H1 (cell line): ENCODE measurements around the gene CHFR. TPM values are rescaled to one million over a fixed set of nuclear protein-coding genes. Genes with fewer than 3 reads are reported as not detected.

Experiments used
- CTCF ChIA-PET: fragments of 300-600 bp; sonication (Branson Sonifier 250); formaldehyde crosslinking; loops from one replicate; lab custom pipeline; 2021; ENCODE audit not compliant: partially characterized antibody; lab: Charles Lee
- POLR2A ChIA-PET: fragments of 300-600 bp; sonication (Branson Sonifier 250); formaldehyde crosslinking; loops from one replicate; lab custom pipeline; 2021; ENCODE audit warnings: inconsistent platforms; ENCODE audit not compliant: partially characterized antibody; lab: Charles Lee
- DNase-seq, 2 experiments: peaks; one replicate each; pipeline versions ENCODE4 v3.0.0 to v3.0.0-alpha.2; 2010 to 2022; ENCODE audit warnings: low spot score in 2 of 2, low read depth in 1 of 2, mixed read lengths in 1 of 2
- FAIRE-seq: peaks from 2 replicates; lab custom pipeline; 2011; peaks lifted over from hg19 to GRCh38; lab: Jason Lieb, UNC
- H2AFZ ChIP-seq: 2 replicates; pipeline ENCODE4 v1.8.1; 2012; ENCODE audit warnings: low read length, inconsistent platforms
- H2AK5ac ChIP-seq: 2 replicates; pipeline ENCODE4 v1.6.1; 2013; ENCODE audit warnings: low read depth, low read length
- H2BK120ac ChIP-seq: replicated peaks from 2 replicates; pipeline ENCODE3; 2013; ENCODE audit warnings: low read depth, low read length, inconsistent platforms
- H2BK12ac ChIP-seq: 2 replicates; pipeline ENCODE4 v1.6.1; 2013; ENCODE audit warnings: low read depth, low read length
- H2BK15ac ChIP-seq: 2 replicates; pipeline ENCODE4 v1.6.1; 2013; ENCODE audit warnings: low read length
- H2BK20ac ChIP-seq: 2 replicates; pipeline ENCODE4 v1.6.1; 2013; ENCODE audit warnings: low read length
- H2BK5ac ChIP-seq: 2 replicates; pipeline ENCODE4 v1.6.1; 2013; ENCODE audit warnings: low read depth, low read length
- H3K14ac ChIP-seq: 2 replicates; pipeline ENCODE4 v1.6.1; 2013; ENCODE audit warnings: inconsistent platforms; ENCODE audit not compliant: insufficient read length
- H3K18ac ChIP-seq: 2 replicates; pipeline ENCODE4 v1.6.1; 2013; ENCODE audit warnings: low read length; ENCODE audit errors: extremely low read depth
- H3K23ac ChIP-seq: 2 replicates; pipeline ENCODE4 v1.6.1; 2013; ENCODE audit warnings: inconsistent platforms; ENCODE audit not compliant: insufficient read length
- H3K23me2 ChIP-seq: 2 replicates; pipeline ENCODE4 v1.6.1; 2013; ENCODE audit warnings: low read depth, low read length
- H3K27ac ChIP-seq: 2 replicates; pipeline ENCODE4 v1.6.1; 2011; ENCODE audit warnings: low read depth, low read length, inconsistent platforms
- H3K27me3 ChIP-seq, 4 experiments: replicated peaks in 1 of 4; 1 replicate in 1 of 4; 2 replicates in 3 of 4; pipeline versions ENCODE4 v1.6.1 to v1.8.1; 2011 to 2013; ENCODE audit warnings: low read length in 3 of 4, mild to moderate bottlenecking in 3 of 4, inconsistent platforms in 2 of 4, mixed read lengths in 2 of 4, moderate library complexity in 1 of 4; ENCODE audit not compliant: control insufficient read depth in 3 of 4, insufficient read depth in 3 of 4; ENCODE audit errors: extremely low read depth in 1 of 4
- H3K36me3 ChIP-seq, 4 experiments: 2 replicates each; pipeline versions ENCODE4 v1.6.1 to v1.8.1; 2011 to 2013; ENCODE audit warnings: mild to moderate bottlenecking in 4 of 4, low read length in 3 of 4, moderate library complexity in 2 of 4, control low read depth in 1 of 4, inconsistent platforms in 1 of 4; ENCODE audit not compliant: insufficient read depth in 4 of 4, control insufficient read depth in 2 of 4
- H3K4ac ChIP-seq: replicated peaks from 2 replicates; pipeline ENCODE3; 2013; ENCODE audit warnings: low read length, low read depth, mixed read lengths, inconsistent platforms; ENCODE audit not compliant: insufficient read length
- H3K4me1 ChIP-seq, 4 experiments: replicated peaks in 1 of 4; 1 replicate in 1 of 4; 2 replicates in 3 of 4; pipeline versions ENCODE4 v1.6.1 to v1.8.1; 2011 to 2013; ENCODE audit warnings: low read length in 3 of 4, inconsistent platforms in 2 of 4, mixed read lengths in 1 of 4; ENCODE audit not compliant: insufficient read depth in 4 of 4, control insufficient read depth in 3 of 4
- H3K4me2 ChIP-seq, 2 experiments: 2 replicates each; pipeline versions ENCODE4 v1.6.1 to v1.8.1; 2011 to 2013; ENCODE audit warnings: low read depth in 2 of 2, low read length in 2 of 2, control low read depth in 1 of 2, inconsistent platforms in 1 of 2, mild to moderate bottlenecking in 1 of 2; ENCODE audit not compliant: insufficient read depth in 1 of 2
- H3K4me3 ChIP-seq, 4 experiments: fragments of 200-600, 300-600 bp in 1 of 4; sonication (generic), shearing (Covaris generic), sonication (Bioruptor Twin) in 1 of 4; 2 replicates each; pipeline versions ENCODE4 v1.5.1 to v1.8.1; 2011 to 2016; ENCODE audit warnings: low read length in 4 of 4, low read depth in 3 of 4, control low read depth in 2 of 4, inconsistent platforms in 2 of 4, mild to moderate bottlenecking in 2 of 4, mixed read lengths in 1 of 4, moderate library complexity in 1 of 4; ENCODE audit not compliant: insufficient read depth in 2 of 4; ENCODE audit errors: extremely low read depth in 1 of 4
- H3K56ac ChIP-seq: replicated peaks from 2 replicates; pipeline ENCODE3; 2013; ENCODE audit warnings: low read depth, mild to moderate bottlenecking, mixed read lengths, low read length, inconsistent platforms; ENCODE audit not compliant: insufficient read length
- H3K79me1 ChIP-seq: 2 replicates; pipeline ENCODE4 v1.6.1; 2013; ENCODE audit warnings: low read depth, low read length, control low read depth
- H3K79me2 ChIP-seq, 2 experiments: 2 replicates each; pipeline versions ENCODE4 v1.6.1 to v1.8.1; 2012 to 2013; ENCODE audit warnings: low read length in 2 of 2, mild to moderate bottlenecking in 2 of 2, inconsistent platforms in 1 of 2; ENCODE audit not compliant: insufficient read depth in 2 of 2, control insufficient read depth in 1 of 2
- H3K9ac ChIP-seq, 4 experiments: replicated peaks in 1 of 4; 1 replicate in 1 of 4; 2 replicates in 3 of 4; pipeline versions ENCODE4 v1.6.1 to v1.8.1; 2011 to 2013; ENCODE audit warnings: low read depth in 3 of 4, low read length in 3 of 4, control low read depth in 2 of 4, mild to moderate bottlenecking in 2 of 4, moderate library complexity in 2 of 4, inconsistent platforms in 1 of 4; ENCODE audit errors: extremely low read depth in 1 of 4
- H3K9me3 ChIP-seq, 2 experiments: 2 replicates each; pipeline versions ENCODE4 v1.6.1 to v1.8.1; 2012 to 2013; ENCODE audit warnings: mild to moderate bottlenecking in 2 of 2, moderate library complexity in 2 of 2, control low read depth in 1 of 2, inconsistent platforms in 1 of 2, low read depth in 1 of 2, low read length in 1 of 2, mixed read lengths in 1 of 2; ENCODE audit not compliant: insufficient read depth in 2 of 2
- H4K20me1 ChIP-seq, 2 experiments: replicated peaks in 1 of 2; 2 replicates each; pipeline versions ENCODE3 to v1.8.1; 2011 to 2013; ENCODE audit warnings: inconsistent platforms in 2 of 2, low read length in 2 of 2, mild to moderate bottlenecking in 1 of 2; ENCODE audit not compliant: insufficient read depth in 2 of 2, control insufficient read depth in 1 of 2
- H4K5ac ChIP-seq: 2 replicates; pipeline ENCODE4 v1.6.1; 2013; ENCODE audit warnings: low read length, low read depth, mixed read lengths, inconsistent platforms; ENCODE audit not compliant: insufficient read length
- H4K8ac ChIP-seq: 2 replicates; pipeline ENCODE4 v1.8.0; 2013; ENCODE audit warnings: mild to moderate bottlenecking, moderate library complexity, low read length, inconsistent platforms; ENCODE audit not compliant: insufficient read depth; ENCODE audit errors: extremely low read depth
- H4K91ac ChIP-seq: replicated peaks from 2 replicates; pipeline ENCODE3; 2013; ENCODE audit warnings: low read length, mixed read lengths, inconsistent platforms; ENCODE audit not compliant: insufficient read length
- BACH1 ChIP-seq: IDR thresholded peaks from 2 replicates; pipeline ENCODE4 v1.6.1; 2012; ENCODE audit warnings: low read length, improper control_type of control experiment
- BRCA1 ChIP-seq: IDR thresholded peaks from 2 replicates; pipeline ENCODE4 v1.6.1; 2012; ENCODE audit warnings: low read depth, low read length, improper control_type of control experiment
- EGR1 ChIP-seq: IDR thresholded peaks from 2 replicates; pipeline ENCODE4 v1.6.1; 2011; ENCODE audit warnings: low read depth, low read length, borderline replicate concordance
- EP300 ChIP-seq, 2 experiments: IDR thresholded peaks; 1 replicate in 1 of 2; 2 replicates in 1 of 2; pipeline ENCODE4 v1.6.1; 2011 to 2012; ENCODE audit warnings: low read depth in 2 of 2, low read length in 2 of 2, mild to moderate bottlenecking in 2 of 2, borderline replicate concordance in 1 of 2, inconsistent platforms in 1 of 2, moderate library complexity in 1 of 2
- EZH2 ChIP-seq: fragments of 200-600 bp; sonication (generic); IDR thresholded peaks from 2 replicates; pipeline ENCODE4 v1.7.1; 2012; ENCODE audit warnings: low read depth, mild to moderate bottlenecking, moderate library complexity, low read length, inconsistent platforms; ENCODE audit not compliant: severe bottlenecking
- PHF8 ChIP-seq: fragments of 200-600 bp; sonication (generic); conservative IDR thresholded peaks from 2 replicates; pipeline ENCODE4 v1.7.1; 2012; ENCODE audit warnings: low read depth, mild to moderate bottlenecking, inconsistent platforms, low read length, moderate library complexity
- TAF7 ChIP-seq: optimal IDR thresholded peaks from 2 replicates; pipeline ENCODE3; 2011; ENCODE audit warnings: low read depth, mild to moderate bottlenecking, inconsistent platforms, low read length, moderate library complexity, borderline replicate concordance
- WGBS, 2 experiments: shearing (Covaris generic) in 1 of 2; methylation state at CpG; one replicate each; pipeline versions ENCODE4 v1.1.6 to v1.1.7; 2013 to 2015; ENCODE audit warnings: low lambda C conversion rate in 2 of 2, mixed read lengths in 2 of 2, inconsistent platforms in 1 of 2, low coverage in 1 of 2, missing lambda C conversion rate in 1 of 2; ENCODE audit not compliant: insufficient replicate concordance in 2 of 2, insufficient coverage in 1 of 2, insufficient read length in 1 of 2; ENCODE audit errors: extremely low coverage in 1 of 2, missing lambda C conversion rate in 1 of 2; 5-methylcytosine and 5-hydroxymethylcytosine counted together
- polyA plus RNA-seq, 7 experiments: library from polyadenylated mRNA; depleted of rRNA in 3 of 7; stranded (reverse) in 5 of 7; unstranded in 2 of 7; fragments of >200 nt in 5 of 7; fragments of 200-250 nt in 2 of 7; gene quantifications; 1 replicate in 5 of 7; 2 replicates in 1 of 7; 4 replicates in 1 of 7; pipeline versions ENCODE4 v1.2.1 to v1.2.3, GENCODE V29; 2011 to 2013; ENCODE audit warnings: missing spikeins in 2 of 7, mixed read lengths in 2 of 7
- total RNA-seq: library from RNA; stranded (reverse); fragmentation: NEBNext Ultra II Directional; extraction: Animal tissue kit (Norgen Biotek cat#: 25700); gene quantifications from 2 replicates; pipeline ENCODE4 v1.2.1, GENCODE V29; 2021

Gene CHFR
- total and polyA plus RNA-seq, 2 of the 8 experiments (the other 6 are each of a cell fraction or from before 2014, with no cell fraction given): 31.4 to 44.6 TPM

DNA sequence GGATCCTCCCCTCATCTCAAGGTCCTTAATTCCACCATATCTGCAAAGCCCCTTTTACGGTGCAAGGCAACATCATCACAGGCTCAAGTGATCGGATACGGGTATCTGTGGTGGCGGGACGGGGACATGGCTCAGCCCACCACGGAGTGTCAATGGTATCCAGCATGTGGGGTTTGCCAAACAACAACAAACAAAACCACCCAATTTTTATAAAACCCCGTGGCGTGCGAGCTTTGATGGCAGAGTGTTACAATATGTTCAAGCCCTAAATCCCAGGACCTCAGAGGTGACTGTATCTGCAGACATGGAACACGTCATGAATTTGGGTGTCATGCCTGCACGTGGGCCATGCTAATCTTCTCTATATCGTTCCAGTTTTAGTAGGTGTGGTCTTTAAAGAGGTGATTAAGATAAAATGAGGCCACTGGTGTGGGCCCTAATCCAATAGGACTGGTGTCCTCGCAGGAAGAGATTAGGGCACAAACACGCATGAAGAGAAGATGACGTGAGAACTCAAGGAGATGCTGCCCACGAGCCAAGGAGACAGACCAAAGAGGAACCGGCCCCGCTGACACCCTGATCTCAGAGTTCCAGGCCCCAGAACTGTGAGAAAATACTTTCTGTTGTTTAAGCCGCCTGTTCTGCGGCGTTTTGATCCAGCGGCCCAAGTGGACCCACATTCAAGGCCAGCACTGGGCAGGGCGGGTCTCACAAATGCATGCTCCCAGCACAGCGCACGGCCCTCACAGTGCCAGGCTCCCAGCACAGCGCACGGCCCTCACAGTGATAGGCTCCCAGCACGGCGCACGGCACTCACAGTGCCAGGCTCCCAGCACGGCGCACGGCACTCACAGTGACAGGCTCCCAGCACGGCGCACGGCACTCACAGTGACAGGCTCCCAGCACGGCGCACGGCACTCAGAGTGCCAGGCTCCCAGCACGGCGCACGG is 52.1 kb downstream of the CHFR start:
- H2BK15ac ChIP-seq: no peak overlapping the region
- no peak for DNase-seq
- no peak overlapping the region for H3K4me3 ChIP-seq
- peaks cover 0 to 11% (median 2%) of the 10 kb centered on the region in 4 experiments; a peak in 5 of 8 replicates for H3K36me3 ChIP-seq
- no peaks in the 10 kb centered on the region for H3K23me2 ChIP-seq
- no peak for TF ChIP-seq BACH1
- no peak for TF ChIP-seq BRCA1
- no peak for TF ChIP-seq PHF8
- TF ChIP-seq EP300 (IDR thresholded peaks at IDR 0.05; ENCODE audit: borderline replicate concordance in 1 of 2, low read depth in 2 of 2, low read length in 2 of 2): no peak
- no peak for TF ChIP-seq EGR1
- TF ChIP-seq EZH2: no peak
- TF ChIP-seq TAF7: no peak
- no peak overlapping the region for H2BK120ac ChIP-seq
- H3K56ac ChIP-seq: no peak overlapping the region
- no peak overlapping the region for H4K8ac ChIP-seq
- no peak overlapping the region for H3K9ac ChIP-seq
- H3K27ac ChIP-seq: no peak overlapping the region
- H4K5ac ChIP-seq: no peak overlapping the region
- H3K14ac ChIP-seq: no peak overlapping the region
- no peak overlapping the region for H2BK20ac ChIP-seq
- no peak overlapping the region for H3K23ac ChIP-seq
- H2BK12ac ChIP-seq: no peak overlapping the region
- ChIA-PET CTCF (interaction anchor here (1.4 kb wide), 1 partner anchor 32 kb away, joined by 3 read pairs; no protein-coding TSS in a partner anchor), POLR2A (interaction anchor here (1.0 kb wide), 1 partner anchor 67 kb away, joined by 4 read pairs; no protein-coding TSS in a partner anchor)
- peaks cover 3 to 4% of the 10 kb centered on the region in 2 experiments for H4K20me1 ChIP-seq
- no peak overlapping the region for H2AFZ ChIP-seq
- no peak overlapping the region for H2BK5ac ChIP-seq
- FAIRE-seq: no peak
- no peak overlapping the region for H3K4ac ChIP-seq
- no peaks in the 10 kb centered on the region for H3K79me2 ChIP-seq
- WGBS, 2 experiments: 92% methylated on average over 34 of the region's 42 CpGs; no CpG with 5 or more reads in 1 of the 2 experiments
- H3K4me2 ChIP-seq: no peak overlapping the region
- H2AK5ac ChIP-seq: no peak overlapping the region
- no peaks in the 10 kb centered on the region for H3K27me3 ChIP-seq
- H3K4me1 ChIP-seq: no peaks in the 10 kb centered on the region
- peaks cover 3% of the 10 kb centered on the region for H3K79me1 ChIP-seq
- no peaks in the 10 kb centered on the region for H3K9me3 ChIP-seq
- no peak overlapping the region for H4K91ac ChIP-seq
- H3K18ac ChIP-seq: no peak overlapping the region
